Myocyte (in vitro differentiated cells): ENCODE results near the gene NFIL3. TPM values are rescaled to one million over a fixed set of nuclear protein-coding genes. Genes with fewer than 3 reads are reported as not detected.
"Not testable (repeated sequence)": the region's sequence is repeated elsewhere in the genome, so short reads cannot be mapped to it uniquely, and the experiment has no call there.

Source experiments
- DNase-seq: peaks from one replicate; pipeline ENCODE4 v3.0.0-alpha.2; 2012; ENCODE audit warnings: low read depth
- total RNA-seq: library from RNA; depleted of rRNA; stranded (reverse); fragments of >200 nt; gene quantifications from 2 replicates; pipeline ENCODE4 v1.2.3, GENCODE V29; 2014

Gene NFIL3
- total RNA-seq, 1 donor from 2014 or later: 11.4 TPM

GRCh38 chr9:91395553-91396471, 27.8 kb downstream of the NFIL3 start:
- DNase-seq: peak; percentile 56

GRCh38 chr9:91395106-91395552, 28.5 kb downstream of the NFIL3 start:
- DNase-seq: no peak

GRCh38 chr9:91393826-91394225, 29.8 kb downstream of the NFIL3 start:
- no peak for DNase-seq

- no peak for DNase-seq
Observed at GRCh38 chr9:91392435-91392834, 31.2 kb downstream of the NFIL3 start.

- no peak for DNase-seq
Observed at GRCh38 chr9:91391818-91392217, 31.8 kb downstream of the NFIL3 start.

GRCh38 chr9:91391412-91391811, 32.2 kb downstream of the NFIL3 start:
- DNase-seq: no peak

- DNase-seq: not testable (repeated sequence)
Observed at GRCh38 chr9:91389686-91390085, 33.9 kb downstream of the NFIL3 start.

GRCh38 chr9:91386765-91387164, 36.9 kb downstream of the NFIL3 start:
- no peak for DNase-seq

- no peak for DNase-seq
Observed at GRCh38 chr9:91384954-91385353, 38.7 kb downstream of the NFIL3 start.

GRCh38 chr9:91383577-91383976, 40.1 kb downstream of the NFIL3 start:
- DNase-seq: no peak

GRCh38 chr9:91382298-91382697, 41.3 kb downstream of the NFIL3 start:
- no peak for DNase-seq

- DNase-seq: no peak
Observed at GRCh38 chr9:91379426-91379825, 44.2 kb downstream of the NFIL3 start.

- no peak for DNase-seq
Observed at GRCh38 chr9:91378695-91379127, 44.9 kb downstream of the NFIL3 start.

- not testable (repeated sequence) for DNase-seq
Observed at GRCh38 chr9:91378054-91378453, 45.6 kb downstream of the NFIL3 start.

- DNase-seq: no peak
Observed at GRCh38 chr9:91376239-91376638, 47.4 kb downstream of the NFIL3 start.

GRCh38 chr9:91374939-91375338, 48.7 kb downstream of the NFIL3 start:
- no peak for DNase-seq

- no peak for DNase-seq
Observed at GRCh38 chr9:91371894-91372293, 51.7 kb downstream of the NFIL3 start.

- not testable (repeated sequence) for DNase-seq
Observed at GRCh38 chr9:91370006-91370405, 53.6 kb downstream of the NFIL3 start.

GRCh38 chr9:91364702-91365101, 58.9 kb downstream of the NFIL3 start:
- no peak for DNase-seq

- DNase-seq: no peak
Observed at GRCh38 chr9:91364005-91364404, 59.6 kb downstream of the NFIL3 start.

GRCh38 chr9:91362051-91362611, 61.5 kb downstream of the NFIL3 start:
- no peak for DNase-seq

GRCh38 chr9:91361291-91362050, 62.2 kb downstream of the NFIL3 start, which contains the start of gene AUH:
AUH (minus strand) TSS chr9:91361918; CDS start chr9:91361889, 29 bp downstream.
- DNase-seq: peak; percentile 79
